GM21786 (cell line): ENCODE measurements around the gene FMC1.
A peak's percentile ranks its signal among the peaks of the same experiment; 100 is the strongest.
"Not testable (repeated sequence)": the region's sequence is repeated elsewhere in the genome, so short reads cannot be mapped to it uniquely, and the experiment has no call there.

Experiments
- ATAC-seq: cut with Tn5 transposase; IDR thresholded peaks from one replicate; pipeline ENCODE4 v1.9.1; 2021; ENCODE audit not compliant: unreplicated experiment

The FMC1 gene

DNA sequence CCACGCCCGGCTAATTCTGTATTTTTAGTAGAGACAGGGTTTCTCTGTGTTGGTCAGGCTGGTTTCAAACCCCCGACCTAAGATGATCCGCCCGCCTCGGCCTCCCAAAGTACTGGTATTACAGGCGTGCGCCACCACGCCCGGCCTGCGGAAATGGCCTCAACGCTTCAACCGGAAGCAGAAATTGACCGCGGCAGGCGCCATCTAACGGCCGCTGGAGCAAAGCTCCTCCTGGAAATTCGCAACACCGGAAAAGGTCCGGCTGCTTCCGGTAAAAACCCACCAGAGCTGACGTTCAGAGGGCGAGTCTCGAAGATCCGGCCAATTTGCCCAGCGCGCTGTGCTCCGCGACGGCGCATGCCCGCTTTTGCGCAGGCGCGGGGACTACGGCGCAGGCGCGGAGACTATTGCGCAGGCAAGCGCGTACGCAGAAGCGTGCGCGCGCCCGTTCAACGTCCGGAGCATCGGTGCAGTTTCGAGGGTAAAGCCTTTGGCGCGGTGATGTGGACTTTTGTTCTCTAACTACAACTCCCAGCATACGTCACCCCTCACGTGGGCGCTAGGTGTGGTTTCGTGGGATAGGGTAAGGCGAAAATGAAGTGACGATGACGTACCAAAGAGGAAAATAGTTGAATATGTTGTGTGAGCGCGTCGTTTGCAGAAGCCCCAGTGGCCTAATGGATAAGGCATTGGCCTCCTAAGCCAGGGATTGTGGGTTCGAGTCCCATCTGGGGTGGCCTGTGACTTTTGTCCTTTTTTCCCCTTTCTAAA is 915 bp upstream of the FMC1 start:
- peak; percentile 84 for ATAC-seq

DNA sequence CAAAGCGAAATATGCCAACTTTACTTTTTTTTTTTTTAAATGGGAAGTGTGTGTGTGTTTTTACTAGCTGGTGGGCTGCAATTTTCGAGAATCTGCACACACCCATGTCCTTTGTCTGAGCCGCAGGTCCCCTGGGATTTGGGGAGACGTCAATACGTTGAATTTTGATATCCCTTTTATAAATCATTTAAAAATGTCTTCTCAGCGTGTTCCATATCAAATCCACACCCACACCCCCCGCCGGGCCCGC is 404 bp upstream of the FMC1 start:
- no peak for ATAC-seq

DNA sequence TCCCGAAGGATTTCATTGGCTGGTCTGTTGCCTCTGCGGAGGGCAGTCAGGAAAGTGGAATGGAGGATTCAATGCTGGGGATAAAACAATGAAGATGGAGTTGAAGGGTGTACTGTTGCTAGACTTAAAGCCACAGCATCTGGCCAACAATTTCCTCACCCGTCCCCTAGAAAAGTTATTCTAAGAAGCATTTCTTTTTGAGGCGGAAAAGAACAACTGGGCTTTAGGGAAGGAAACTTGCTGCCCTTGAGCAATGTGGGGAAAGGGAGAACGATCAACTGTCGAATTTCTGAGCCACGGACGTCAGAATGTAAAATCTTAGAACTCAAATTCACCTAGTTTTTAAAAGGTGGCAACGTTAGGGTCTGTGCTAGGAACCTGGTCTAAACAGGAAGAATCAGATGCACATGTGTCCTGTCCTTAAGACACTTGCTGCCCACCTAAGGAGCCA is 664 bp downstream of the FMC1 start:
- no peak for ATAC-seq

DNA sequence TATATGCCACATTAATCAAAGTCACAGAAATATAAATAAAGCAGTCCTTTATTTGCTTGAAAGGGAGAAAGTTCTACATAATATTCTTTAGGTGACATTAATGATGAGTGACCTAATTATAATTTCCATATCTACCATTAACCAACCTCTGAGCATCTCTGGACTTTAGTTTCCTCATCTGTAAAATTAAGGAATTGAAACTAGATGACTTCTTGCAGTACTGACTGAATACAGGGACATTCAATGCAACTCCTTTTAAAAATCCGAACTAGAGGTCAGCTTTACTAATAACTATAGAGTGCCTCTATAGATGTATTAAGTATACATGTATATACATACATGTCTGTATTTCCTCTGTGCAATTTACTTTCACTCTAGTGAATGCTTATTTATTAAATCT is 3.9 kb downstream of the FMC1 start:
- ATAC-seq = no peak

DNA sequence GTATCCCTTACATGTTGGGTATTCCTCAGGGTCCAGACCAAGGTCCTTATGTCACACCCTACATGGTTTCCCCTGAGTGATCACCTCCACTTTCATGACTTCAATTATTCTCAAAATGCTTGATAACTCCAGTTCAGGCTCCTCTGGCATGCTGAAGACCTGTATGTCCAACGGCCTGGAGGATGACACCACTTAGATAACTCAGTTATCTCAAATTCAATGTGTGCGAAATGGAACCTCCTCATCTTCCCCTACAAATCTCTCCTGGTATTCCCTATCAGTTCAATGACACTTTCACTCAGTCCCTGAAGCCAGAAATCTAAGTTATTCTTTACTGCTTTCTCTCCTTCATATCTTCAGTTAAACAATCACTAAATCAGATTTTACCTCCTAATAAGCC is 9.9 kb downstream of the FMC1 start:
- ATAC-seq = no peak

DNA sequence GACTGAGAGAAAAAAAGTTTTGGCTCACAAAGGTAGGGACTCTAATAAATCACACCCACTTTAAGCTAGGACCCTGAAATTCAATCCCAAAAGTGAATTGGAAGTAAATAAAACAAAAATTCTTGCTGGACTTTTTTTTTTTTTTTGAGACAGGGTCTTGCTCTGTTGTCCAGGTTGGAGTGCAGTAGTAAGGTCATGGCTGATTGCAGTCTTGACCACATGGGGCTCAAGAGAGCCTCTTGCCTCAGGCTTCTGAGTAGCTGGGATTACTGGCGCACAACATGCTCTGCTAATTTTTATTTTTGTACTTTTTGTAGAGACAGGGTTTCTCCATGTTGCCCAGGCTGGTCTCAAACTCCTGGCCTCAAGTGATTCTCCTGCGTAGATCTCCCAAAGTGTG is 13.6 kb downstream of the FMC1 start:
- ATAC-seq = no peak

DNA sequence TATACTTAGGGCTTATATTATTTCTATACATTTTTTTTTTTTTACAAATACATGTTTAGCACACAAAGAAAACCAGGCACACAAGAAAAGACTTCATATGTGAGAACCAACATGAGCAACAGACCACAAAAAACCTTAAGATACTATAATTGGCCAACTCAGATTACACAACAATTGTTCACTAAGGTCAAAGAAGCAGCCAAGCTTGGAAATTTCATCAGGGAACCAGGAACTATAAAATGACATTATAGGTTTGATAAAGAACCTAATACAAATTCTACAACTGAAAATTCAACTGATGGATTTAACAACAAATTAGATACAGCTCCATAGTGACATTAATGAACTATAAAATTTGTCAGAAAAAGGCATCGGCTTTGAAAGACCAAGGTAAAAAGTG is 14.2 kb downstream of the FMC1 start:
- no peak for ATAC-seq

DNA sequence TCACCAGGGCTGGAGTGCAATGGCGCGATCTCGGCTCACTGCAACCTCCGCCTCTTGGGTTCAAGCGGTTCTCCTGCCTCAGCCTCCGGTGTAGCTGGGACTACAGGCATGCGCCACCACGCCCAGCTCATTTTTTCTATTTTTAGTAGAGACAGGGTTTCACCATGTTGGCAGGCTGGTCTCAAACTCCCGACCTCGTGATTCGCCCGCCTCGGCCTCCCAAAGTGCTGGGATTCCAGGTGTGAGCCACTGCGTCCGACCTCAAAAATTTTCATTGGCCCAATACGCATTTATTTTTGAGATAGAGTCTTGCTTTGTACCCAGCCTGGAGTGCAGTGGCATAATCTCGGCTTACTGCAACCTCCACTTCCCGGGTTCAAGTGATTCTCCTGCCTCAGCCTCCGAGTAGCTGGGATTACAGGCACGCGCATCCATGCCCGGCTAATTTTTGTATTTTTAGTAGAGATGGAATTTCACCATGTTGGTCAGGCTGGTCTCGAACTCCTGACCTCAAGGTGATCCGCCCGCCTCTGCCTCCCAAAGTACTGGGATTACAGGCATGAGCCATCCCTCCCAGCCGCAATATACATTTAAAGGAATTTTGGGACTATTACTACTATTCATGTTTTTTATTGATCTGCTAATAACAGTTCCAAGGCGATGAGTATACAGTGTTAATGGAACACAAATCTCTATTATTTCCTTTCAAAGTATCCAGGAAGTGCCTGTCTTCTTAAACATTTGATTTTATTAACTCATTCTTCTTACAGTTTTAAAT is 16.8 kb downstream of the FMC1 start:
- ATAC-seq = not testable (repeated sequence)

DNA sequence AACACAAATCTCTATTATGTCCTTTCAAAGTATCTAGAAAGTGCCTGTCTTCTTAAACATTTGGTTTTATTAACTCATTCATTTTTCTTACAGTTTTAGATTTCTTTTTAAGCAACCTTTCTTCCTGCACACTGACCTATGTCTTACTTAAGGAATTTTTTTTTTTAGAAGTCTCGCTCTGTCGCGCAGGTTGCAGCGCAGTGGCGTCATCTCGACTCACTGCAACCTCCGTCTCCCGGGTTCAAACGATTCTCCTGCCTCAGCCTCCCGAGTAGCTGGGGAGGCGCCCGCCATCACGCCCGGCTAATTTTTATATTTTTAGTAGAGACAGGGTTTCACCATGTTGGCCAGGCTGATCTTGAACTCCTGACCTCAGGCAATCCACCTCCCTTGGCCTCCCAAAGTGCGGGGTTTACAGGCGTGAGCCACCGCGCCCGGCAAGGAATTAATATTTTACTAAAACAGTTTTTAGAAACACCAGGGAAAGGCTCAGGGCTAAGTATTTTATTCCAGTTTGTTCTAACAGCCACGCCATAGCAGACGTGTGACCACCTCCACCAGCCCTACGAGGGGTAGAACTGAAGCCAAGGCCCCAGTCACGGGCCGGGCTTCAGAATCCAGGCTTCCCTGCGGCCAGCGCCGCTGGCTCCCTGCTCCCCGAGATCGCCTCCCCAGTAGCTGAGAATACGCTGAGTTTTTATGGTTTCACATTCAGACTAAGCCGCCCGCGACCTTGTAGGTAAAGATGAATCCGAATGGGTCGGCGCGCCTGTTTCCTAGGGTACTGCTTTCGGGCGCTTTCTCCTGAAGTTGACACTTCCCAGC is 17.6 kb downstream of the FMC1 start:
- peak; percentile 9 for ATAC-seq

DNA sequence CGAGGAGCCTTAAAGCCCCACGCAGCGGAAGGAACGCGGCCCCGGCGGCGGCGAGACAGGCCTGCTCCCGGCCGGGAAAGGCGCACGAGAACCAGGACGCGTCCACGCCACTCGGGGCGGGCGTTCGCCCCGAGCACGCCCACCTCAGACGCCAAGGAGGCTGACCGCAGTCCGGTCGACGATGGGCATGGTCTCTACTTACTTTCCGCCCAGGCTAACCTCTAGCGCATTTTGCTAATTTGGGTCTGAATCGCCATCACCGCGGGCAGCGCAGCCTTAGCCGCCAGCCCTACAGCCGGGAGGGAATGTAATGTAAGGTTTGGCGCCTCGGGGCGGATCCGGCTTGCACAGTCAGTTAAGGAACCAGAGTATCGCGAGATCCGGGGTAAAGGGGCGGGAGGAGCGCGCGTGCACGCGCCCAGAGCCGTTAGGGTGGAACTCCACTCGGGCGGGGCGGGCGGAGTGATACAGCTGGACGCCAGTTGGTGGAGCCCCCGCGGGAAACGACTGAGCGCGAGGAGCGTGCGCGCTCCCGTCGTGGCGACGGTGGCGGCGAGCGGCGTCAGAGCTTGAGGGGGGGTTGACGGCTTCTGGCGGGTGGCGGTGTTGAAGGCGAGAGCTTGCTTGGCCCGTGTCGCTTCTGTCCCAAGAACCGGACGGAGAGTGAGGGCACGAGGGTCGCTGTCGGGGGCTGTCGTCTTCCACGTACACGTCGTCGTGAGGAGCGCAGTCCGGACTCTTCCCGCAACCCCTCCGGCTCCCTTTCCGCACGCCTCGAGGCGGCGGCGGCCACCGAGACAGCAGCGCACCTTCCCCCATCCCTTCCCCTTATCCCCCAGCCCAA is 18.5 kb downstream of the FMC1 start, which contains the start of gene LUC7L2:
LUC7L2 (plus strand) TSS at position 529 of the 844 bp plus-strand sequence. CDS start 368 bp downstream, outside the sequence.
- ATAC-seq = peak; percentile 65

DNA sequence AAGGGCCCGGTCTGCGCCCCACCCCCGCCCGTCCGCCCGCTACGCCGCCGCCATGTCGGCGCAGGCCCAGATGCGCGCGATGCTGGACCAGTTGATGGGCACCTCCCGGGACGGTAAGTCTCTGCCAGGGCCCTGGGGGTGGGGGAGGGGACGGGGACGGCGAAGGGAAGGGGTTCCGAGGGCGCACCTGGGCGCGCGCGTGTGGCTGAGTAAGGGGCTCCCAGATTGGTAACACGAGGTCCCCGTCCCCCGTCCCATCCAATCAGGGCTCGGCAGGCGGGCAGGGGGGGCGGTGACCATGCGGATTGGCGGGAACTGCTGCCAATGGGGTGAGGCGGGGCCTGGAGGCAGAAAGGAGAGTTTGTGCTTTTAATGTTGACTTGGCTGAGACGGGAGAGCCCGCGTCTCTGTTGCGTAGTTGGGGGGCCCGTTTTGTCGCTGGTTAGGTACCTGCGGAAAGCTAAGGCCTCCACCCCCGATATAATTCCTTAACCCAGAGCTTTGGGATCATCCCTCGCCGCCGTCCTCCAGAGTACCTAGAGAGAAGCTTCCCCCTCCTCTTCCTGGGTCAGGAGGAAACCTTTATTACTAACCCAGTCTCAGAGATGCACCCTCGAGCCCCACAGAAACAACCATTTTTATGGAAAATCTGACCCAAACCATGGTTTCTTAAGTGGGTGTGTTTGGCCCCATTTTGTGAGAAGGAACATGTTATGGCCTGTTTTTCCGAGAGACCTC is 19.2 kb downstream of the FMC1 start:
- ATAC-seq = peak; percentile 67

DNA sequence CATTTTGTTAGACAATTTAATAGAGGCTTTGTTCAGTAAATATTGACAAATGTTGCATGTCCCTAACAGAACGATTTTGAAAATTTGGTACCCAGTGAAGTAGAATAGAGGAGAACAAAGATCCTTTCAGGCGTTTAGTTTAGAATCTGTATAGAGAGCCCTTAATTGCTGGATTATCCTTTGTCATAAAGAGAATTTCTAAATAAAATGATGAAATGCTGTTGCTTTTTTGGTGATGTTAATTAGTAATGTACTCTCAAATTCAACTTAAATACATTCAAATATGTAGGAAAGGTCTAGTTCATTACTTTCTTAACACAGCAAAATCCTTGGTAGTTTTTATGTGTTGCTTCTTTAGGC is 19.8 kb downstream of the FMC1 start:
- no peak for ATAC-seq

DNA sequence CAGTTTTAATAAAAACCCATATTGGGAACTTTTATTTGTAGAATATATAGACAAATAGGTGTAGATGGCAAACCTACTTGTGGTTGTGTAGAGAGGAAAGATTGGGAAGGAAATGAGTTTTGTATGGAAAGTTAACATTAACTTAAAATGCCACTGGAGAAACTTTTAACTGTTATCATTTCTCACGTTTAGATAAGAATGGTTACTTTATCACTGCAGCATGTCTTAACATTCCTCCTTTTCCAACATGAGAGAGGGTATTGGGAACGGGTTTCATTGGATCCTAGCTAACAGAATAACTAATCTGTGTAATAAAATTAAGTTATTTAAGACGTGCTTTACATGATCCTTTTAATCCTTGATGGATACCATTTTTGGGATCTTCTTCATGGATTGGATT is 20.4 kb downstream of the FMC1 start:
- no peak for ATAC-seq

DNA sequence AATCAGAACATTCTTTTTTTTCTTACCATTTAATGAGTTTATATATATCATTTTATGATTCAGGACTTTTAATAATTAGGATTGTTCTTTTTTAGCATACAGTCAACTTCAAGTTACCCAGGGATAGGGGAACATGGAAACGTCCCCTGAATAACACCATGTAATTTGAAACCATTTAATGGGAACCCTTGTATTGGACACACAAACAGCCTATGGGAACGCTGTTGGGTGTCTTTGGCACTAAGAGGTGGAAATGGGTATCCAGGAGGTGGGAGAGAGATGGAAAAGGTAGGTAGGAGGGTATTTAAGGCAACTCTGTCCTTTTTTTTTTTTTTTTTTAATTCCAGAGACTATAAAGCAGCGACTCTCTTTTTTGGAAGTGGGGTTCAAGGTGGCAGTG is 21.2 kb downstream of the FMC1 start:
- ATAC-seq = no peak

DNA sequence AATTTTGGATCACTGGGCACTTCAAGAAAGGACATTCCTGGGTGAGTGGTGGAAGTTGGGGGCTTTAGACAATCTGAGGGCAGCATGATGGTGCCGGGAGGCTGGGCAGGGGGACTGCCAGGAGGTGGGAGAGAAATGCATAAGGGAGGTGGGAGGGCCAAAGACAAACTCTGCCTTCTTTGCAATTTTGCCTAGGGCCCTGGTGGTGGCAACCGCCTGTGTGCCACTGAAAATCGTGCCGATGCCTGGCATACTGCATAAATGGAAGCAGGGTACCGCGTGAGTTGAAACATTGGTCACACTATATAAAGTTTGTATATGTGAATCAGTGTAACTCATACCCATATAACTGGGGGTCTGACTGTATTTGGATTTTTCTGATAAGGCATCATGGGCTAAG is 21.8 kb downstream of the FMC1 start:
- ATAC-seq = no peak

DNA sequence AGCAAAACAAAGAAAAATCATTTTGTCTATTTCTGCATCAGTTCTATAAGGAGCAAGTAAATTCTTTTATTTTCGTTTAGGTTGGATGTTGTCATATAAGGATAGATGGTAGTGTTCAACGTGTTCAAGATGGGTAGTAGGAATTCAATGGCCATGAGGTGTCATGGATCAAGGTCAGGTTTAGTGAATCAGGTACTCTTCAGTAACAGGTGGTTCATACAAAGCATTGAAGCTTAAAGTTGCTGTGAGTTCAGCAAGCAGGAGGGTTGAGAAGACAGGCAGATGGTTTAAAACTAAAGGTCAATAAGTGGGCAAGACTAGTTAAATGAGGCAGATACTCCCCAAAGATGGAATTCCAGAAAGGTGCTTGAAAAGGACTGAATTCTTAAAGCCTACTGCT is 24.2 kb downstream of the FMC1 start:
- ATAC-seq = no peak

DNA sequence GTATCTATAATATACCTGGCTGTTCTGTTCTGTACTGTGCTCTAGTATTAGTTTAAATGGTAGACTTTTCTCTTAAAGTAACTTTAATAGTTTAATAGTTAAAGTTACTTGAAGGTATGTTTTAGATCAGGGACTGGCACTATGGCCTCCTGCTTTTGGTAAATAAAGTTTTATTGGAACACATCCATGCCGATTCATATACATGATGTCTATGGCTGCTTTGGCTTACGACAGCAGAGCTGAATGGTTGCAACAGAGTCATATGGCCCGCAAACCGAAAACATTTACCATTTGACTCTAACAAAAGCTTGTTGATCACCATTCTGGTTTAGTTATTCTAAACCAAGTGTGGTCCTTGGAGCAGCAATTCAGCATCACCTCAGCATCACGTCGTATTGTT is 25.3 kb downstream of the FMC1 start:
- ATAC-seq = no peak

DNA sequence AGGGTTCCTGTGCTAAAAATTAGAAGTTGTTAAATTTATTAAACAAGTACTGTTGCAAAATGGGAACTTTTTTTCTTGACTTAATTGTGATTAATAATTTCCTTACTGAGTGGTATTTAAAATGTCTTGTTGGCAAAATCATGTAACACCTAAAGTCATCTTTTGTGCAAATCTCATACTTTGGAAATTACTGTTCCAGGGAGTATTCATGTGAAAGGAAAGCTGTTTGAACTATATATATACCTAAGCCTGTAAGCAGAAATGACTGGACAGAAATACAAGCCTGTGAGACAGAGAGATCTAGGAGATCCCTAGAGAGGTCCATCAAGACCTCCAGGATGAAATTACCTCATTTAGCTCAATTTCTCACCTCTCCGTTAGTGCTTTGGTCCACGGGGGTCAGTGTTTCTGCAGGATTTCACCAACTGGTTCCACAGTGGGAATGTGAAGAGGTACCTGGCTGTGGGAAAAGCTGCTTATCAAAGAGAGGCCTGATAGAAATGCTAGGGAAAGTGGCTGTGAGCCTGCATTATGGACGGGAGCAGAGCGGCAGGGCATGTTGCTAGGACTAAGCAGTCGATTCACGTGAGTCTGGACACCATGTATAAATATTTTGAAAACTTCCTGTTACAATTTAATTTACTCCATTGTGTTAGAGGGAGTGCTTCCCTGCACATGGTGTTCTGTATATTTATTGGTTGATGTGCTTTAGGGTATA is 26.5 kb downstream of the FMC1 start:
- ATAC-seq = no peak

DNA sequence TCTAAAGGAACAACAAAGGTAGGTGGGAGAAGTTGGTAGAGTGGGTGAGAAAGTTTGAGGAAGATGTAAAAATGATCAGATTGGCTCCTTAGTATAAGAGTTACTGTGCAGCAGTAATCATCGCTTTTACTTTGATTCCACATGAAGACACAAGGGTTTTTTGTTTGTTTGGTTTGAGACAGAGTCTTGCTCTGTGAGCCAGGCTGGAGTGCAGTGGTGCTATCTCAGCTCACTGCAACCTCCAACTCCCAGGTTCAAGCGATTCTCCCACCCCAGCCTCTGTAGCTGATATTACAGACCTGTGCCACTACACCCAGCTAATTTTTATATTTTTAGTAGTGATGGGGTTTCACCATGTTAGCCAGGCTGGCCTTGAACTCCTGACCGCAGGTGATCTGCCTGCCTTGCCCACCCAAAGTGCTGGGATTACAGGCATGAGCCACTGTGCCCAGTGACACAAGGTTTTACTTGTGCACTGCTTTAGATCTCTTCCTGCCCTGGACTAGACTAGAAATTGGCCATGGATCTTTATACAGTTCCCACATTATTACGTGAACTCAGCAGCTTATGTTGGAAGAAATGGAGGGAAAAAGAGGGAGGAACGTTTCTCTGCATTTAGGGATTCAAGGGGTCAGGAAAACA is 29.3 kb downstream of the FMC1 start:
- ATAC-seq = no peak
